ENCODE measurements around the gene DPP7. TPM values are rescaled to one million over a fixed set of nuclear protein-coding genes. Genes with fewer than 3 reads are reported as not detected.

The DPP7 gene
- polyA plus RNA-seq, 3 donors: 132 to 152 (median 140) TPM

- WGBS, 3 donors: 72 to 75% (median 74%) methylated on average over 5 of the region's 5 CpGs
- H3K27ac ChIP-seq (ENCODE audit: low read depth, low read length): no peak overlapping the region
These were observed 34.8 kb upstream of the DPP7 start for GRCh38 chr9:137149363-137149762.

- H3K27ac ChIP-seq (ENCODE audit: low read depth, low read length): no peak overlapping the region
- 82 to 83% (median 83%) methylated on average over 17 to 19 of the region's 19 CpGs for WGBS, 3 donors
These were observed 34.1 kb upstream of the DPP7 start for GRCh38 chr9:137148661-137149060.

DNA sequence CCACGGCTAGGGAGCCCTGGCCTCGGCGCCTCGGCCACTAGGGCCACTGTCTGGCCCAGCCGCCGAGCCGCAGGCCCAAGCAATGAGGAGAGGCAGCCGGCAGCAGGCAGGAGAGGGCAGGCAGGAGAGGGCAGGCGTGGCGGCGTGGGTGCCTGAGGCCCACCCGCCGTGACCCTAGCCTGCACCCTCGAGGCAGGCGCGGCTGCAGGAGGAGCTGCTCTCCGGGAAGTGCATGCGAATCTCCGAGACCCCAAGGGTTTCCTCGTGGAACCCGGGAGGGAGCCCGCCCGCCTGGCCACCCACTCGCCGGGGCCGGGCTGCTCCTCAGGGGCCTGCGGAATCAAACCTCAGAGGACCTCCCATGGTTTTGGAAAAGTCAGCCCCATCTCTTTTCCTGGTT is 33.7 kb upstream of the DPP7 start:
- H3K27ac ChIP-seq (ENCODE audit: low read depth, low read length): no peak overlapping the region
- 68 to 72% (median 71%) methylated on average over 21 to 27 of the region's 27 CpGs for WGBS, 3 donors

GRCh38 chr9:137147793-137148160 is 33.2 kb upstream of the DPP7 start:
- 25 to 30% (median 29%) methylated on average over 21 to 22 of the region's 24 CpGs for WGBS, 3 donors
- no peak overlapping the region for H3K27ac ChIP-seq (ENCODE audit: low read depth, low read length)

DNA sequence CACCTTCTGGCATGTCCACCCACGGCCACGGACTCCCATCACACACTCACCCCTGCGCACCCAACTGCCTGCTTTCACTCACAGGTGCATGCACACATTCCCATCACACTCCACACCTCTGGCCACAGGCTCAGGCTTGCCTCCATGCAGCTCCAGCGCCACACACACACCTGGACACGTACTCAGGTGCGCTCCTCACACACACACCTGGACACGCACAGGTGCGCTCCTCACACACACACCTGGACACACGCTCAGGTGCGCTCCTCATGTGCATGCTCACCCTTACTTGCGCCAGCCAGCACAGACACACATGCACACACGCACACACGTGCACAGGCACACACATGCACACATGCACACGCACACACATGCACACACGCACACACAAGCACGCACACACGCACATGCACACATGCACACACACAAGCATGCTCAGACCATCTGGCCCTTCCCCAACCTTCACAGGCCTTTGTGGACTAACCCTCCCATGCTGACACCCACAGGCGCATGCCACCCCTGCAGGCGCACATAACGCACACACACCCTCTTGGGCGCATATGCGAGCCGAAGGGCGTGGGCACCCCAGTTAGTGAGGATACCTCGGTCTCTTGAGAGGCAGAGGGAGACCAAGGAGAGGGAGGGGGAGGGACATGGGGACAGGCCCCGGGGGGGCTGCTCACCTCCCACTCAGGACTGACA is 32.7 kb upstream of the DPP7 start:
- WGBS, 3 donors: 80 to 87% (median 83%) methylated on average over 26 of the region's 26 CpGs

GRCh38 chr9:137146527-137146918 is 32.0 kb upstream of the DPP7 start:
- no peak overlapping the region for H3K27ac ChIP-seq (ENCODE audit: low read depth, low read length)
- WGBS, 3 donors: 45 to 67% (median 64%) methylated on average over 8 to 9 of the region's 9 CpGs

More for the DNA sequence above, 32.7 kb upstream of the DPP7 start:
- no peak overlapping the region for H3K27ac ChIP-seq (ENCODE audit: low read depth, low read length)

DNA sequence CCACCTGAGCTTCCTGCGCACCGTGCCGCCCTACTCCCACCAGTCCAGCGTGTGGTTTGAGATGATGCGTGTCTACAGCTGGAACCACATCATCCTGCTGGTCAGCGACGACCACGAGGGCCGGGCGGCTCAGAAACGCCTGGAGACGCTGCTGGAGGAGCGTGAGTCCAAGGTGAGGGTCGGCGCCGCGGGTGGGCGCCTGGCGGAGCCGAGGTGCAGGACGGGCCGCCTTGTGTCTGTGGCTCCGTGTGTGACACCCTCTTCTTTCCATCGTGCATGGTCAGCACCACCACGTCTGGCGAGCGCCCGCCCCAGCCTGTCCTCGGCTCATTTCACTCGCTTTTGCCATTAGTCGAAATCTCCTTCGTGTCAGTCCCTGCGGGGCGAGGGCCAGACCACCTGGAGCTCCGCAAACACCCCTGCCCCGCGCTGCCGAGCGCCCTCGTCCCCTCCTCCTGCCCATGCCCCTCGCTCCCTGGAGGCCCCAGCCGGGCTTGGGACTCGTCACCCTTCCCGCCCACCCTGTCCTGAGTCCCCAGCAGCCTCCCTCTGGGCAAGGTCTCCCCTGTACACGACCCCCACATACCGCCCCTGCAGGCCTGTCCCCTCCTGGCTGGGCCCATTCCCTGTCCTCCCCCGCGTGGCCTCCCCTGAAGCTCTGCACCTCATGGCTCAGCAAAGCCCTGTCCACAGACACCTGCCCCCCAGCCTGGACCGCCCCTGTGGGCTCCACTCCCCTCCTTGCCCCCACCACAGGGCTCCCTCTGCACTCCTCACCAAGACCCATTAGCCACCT is 31.4 kb upstream of the DPP7 start:
- WGBS, 3 donors: 45 to 56% (median 55%) methylated on average over 36 to 49 of the region's 49 CpGs

DNA sequence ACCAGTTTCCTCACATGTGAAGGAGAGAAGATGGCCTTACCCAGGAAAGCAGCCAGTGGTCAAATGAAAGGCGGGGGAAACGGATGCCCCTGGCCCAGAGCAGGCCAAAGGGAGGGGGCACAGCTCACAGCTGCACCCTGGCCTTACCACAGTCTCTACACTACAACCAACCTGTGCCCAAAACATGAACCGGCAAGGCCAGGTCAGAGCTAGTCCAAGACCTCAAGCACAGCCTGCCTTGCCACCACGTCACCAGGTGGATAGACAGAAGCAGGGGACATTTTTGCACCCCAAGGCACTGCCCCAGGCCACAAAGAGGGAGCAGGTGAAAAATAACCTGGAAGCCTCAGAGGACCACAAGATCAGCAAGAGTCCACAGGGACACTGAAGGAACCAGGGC is 28.9 kb upstream of the DPP7 start:
- 56 to 88% (median 64%) methylated on average over 4 of the region's 4 CpGs for WGBS, 3 donors

More for the DNA sequence above, 31.4 kb upstream of the DPP7 start:
- no peak overlapping the region for H3K27ac ChIP-seq (ENCODE audit: low read depth, low read length)

GRCh38 chr9:137141976-137142936 is 27.7 kb upstream of the DPP7 start:
- WGBS, 3 donors: 71 to 79% (median 73%) methylated on average over 23 to 24 of the region's 24 CpGs
- no peak overlapping the region for H3K27ac ChIP-seq (ENCODE audit: low read depth, low read length)

More for the DNA sequence above, 28.9 kb upstream of the DPP7 start:
- no peak overlapping the region for H3K27ac ChIP-seq (ENCODE audit: low read depth, low read length)

- no peak overlapping the region for H3K27ac ChIP-seq (ENCODE audit: low read depth, low read length)
- 72 to 76% (median 73%) methylated on average over 17 of the region's 17 CpGs for WGBS, 3 donors
These were observed 26.7 kb upstream of the DPP7 start for GRCh38 chr9:137141050-137141810.

GRCh38 chr9:137140151-137141012 is 25.8 kb upstream of the DPP7 start:
- no peak overlapping the region for H3K27ac ChIP-seq (ENCODE audit: low read depth, low read length)
- 52 to 61% (median 58%) methylated on average over 26 of the region's 26 CpGs for WGBS, 3 donors

DNA sequence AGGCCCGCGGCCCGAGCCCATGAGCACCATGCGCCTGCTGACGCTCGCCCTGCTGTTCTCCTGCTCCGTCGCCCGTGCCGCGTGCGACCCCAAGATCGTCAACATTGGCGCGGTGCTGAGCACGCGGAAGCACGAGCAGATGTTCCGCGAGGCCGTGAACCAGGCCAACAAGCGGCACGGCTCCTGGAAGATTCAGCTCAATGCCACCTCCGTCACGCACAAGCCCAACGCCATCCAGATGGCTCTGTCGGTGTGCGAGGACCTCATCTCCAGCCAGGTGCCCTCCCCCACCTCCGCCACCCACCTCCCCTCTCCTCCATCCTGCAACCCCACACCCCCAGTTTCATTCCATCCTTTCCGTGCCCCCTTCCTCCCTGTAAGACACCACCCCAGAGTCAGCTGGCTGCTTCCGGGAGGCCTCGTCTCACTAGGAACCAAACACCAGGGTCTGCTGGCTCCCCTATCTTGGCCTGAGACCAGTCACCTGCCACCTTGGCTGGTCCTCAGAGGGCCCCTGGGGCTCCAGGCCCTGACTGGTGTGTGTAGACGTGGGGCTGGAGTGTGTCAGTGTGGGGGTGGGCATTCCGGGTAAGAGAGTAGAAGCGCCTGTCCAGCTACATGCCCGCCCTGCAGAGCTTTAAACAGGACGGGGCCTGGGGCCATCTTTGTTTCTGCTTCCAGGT is 25.1 kb upstream of the DPP7 start:
- H3K27ac ChIP-seq (ENCODE audit: low read depth, low read length): no peak overlapping the region
- 28 to 32% (median 31%) methylated on average over 28 to 37 of the region's 37 CpGs for WGBS, 3 donors

DNA sequence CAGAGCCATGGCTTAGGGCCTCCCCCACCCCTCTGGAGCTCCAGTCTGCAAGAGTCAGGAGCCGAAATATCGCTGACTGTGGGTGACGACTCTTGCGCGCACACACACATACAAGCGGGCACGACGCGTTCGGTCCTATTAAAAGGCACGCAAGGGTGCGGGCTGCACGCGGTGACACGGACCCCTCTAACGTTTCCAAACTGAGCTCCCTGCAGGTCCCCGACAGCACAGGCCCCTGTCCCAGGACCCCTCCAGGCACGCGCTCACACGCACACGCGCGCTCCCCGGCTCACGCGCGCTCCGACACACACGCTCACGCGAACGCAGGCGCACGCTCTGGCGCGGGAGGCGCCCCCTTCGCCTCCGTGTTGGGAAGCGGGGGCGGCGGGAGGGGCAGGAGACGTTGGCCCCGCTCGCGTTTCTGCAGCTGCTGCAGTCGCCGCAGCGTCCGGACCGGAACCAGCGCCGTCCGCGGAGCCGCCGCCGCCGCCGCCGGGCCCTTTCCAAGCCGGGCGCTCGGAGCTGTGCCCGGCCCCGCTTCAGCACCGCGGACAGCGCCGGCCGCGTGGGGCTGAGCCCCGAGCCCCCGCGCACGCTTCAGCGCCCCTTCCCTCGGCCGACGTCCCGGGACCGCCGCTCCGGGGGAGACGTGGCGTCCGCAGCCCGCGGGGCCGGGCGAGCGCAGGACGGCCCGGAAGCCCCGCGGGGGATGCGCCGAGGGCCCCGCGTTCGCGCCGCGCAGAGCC is 24.4 kb upstream of the DPP7 start, which contains the start of gene GRIN1:
TSS of gene GRIN1 (plus strand) at position 433 of the 746 bp plus-strand sequence. CDS start 333 bp downstream, outside the sequence.
- 7 to 10% (median 7%) methylated on average over 74 to 104 of the region's 104 CpGs for WGBS, 3 donors
- no peak within 1 kb of the TSS for H3K27ac ChIP-seq (ENCODE audit: low read depth, low read length)

DNA sequence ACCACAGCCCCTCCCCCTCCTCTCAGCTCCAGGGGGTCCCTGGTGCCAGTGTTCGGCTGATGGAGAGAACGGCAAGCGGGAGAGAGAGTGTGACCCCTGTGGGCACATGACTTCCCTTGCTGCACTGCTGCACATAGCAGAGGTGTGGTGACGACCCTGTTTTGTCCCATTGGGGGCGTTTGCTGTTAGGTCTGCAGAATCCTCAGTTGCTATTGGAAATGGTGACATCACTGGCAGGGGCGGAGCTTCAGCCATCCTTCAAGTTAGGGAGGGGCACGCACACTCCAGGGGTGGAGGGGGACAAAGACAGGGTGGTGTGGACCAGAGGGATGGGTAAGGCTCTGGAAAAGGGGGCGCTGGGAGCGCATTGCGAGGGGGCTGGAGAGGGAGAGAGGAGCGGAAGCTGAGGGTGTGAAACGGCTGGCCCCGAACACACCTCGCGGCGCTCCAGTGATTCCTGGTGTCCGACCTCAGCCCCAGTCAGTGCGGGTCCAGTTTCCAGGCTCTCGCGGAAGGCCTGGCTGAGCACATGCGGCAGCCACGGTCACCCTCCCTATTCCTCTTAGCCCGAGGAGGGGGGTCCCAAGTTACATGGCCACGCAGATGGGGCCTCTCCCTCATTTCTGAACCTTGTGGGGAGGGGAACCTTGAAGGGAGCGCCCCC is 23.7 kb upstream of the DPP7 start:
- no peak overlapping the region for H3K27ac ChIP-seq (ENCODE audit: low read depth, low read length)
- 6 to 10% (median 9%) methylated on average over 25 of the region's 25 CpGs for WGBS, 3 donors

DNA sequence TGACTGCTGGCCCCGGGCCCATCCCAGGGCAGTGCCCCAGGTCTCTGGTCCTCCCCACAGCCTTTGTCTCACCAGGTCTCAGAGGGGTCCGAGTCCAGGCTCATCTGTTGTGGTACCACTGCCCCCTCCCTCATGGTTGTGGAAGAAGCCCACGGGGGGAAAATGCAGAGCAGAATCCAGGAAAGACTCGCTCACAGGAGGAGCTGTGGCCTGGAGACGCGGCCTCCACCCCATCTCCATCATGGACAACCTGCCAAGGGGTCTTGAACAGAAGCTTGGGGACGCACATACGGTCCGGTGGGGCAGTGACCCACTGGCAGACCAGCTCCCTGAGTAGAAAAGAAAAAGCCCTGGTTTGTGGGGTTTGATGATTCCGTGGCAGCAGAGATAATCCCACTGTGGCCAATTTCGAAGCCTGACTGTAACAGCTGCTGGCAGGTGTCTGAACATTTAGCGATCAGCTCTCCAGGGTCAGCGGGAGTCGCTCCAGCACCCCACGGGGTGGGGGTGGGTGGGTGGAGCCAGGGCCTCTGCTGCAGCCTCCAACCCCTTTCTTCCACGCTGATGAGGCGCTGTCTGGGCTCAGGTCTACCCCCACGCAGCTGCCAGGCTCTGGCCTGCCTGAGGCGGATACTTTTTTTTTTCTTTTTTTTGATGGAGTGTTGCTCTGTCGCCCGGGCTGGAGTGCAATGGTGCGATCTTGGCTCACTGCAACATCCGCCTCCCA is 22.5 kb upstream of the DPP7 start:
- no peak overlapping the region for H3K27ac ChIP-seq (ENCODE audit: low read depth, low read length)
- 66 to 70% (median 68%) methylated on average over 22 to 23 of the region's 23 CpGs for WGBS, 3 donors
